ENCODE results near the gene CARMIL1. TPM values are rescaled to one million over a fixed set of nuclear protein-coding genes. Genes with fewer than 3 reads are reported as not detected.

The CARMIL1 gene
- total RNA-seq, 1 experiment from 2014 or later = 23.6 TPM

DNA sequence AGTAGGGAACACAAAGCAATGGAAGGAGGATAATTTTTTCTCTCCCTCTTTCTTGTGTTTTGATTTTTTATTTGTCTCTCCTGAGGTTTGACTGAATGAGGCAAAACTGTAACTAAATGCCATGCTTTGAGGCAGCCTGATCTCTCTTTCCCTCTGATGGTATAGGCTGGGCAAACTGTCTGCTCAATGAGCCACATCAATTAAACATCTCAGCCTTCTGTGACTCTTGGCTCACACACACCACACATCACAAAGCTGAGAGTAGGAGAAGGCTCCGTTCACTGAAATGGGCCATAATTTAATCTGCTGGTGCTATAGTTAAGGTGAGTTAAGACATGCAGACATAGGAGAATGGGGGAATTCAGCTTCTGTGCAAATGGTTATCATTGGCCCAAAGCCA is 344.7 kb downstream of the CARMIL1 start:
- Histone ChIP-seq H4K91ac (ENCODE audit: insufficient read length, low read depth, low read length) (no peak overlapping the region), H2BK120ac (ENCODE audit: low read depth, low read length, poor library complexity, severe bottlenecking) (no peak overlapping the region), H3K4ac (ENCODE audit: low read depth, low read length) (no peak overlapping the region), H3K56ac (ENCODE audit: insufficient read length, low read depth, low read length) (no peak overlapping the region), H3T11ph (ENCODE audit: low read length) (no peak overlapping the region), H2BK5ac (ENCODE audit: insufficient read length, low read length) (no peak overlapping the region), H3K14ac (ENCODE audit: insufficient read depth, low read length) (no peak overlapping the region), H4K8ac (replicated peaks; ENCODE audit: insufficient read length, low read depth, low read length) (no peak overlapping the region), H3K79me1 (ENCODE audit: insufficient read depth, low read depth, low read length, poor library complexity, severe bottlenecking) (no peaks in the 10 kb centered on the region), H3K9me3 (ENCODE audit: control insufficient read depth, low read depth, low read length) (no peaks in the 10 kb centered on the region), H4K5ac (ENCODE audit: insufficient read length, low read depth, low read length) (no peak overlapping the region), H2AK5ac (ENCODE audit: insufficient read length, low read length) (no peak overlapping the region), H2BK15ac (ENCODE audit: low read depth, low read length) (no peak overlapping the region), H2BK12ac (ENCODE audit: insufficient read length, low read depth, low read length) (no peak overlapping the region), H3K4me1 (ENCODE audit: insufficient read depth, low read length) (peaks cover 3% of the 10 kb centered on the region; the same call in 1 of the 2 replicates), H2BK20ac (ENCODE audit: low read depth, low read length, poor library complexity, severe bottlenecking) (no peak overlapping the region), H3K23ac (ENCODE audit: insufficient read length, low read depth, low read length) (no peak overlapping the region), H2AFZ (ENCODE audit: low read length) (no peak overlapping the region), H3K27ac (ENCODE audit: insufficient read length, low read depth, low read length) (no peak overlapping the region), H3K9ac (ENCODE audit: extremely low read depth, insufficient read length, low read length) (no peak overlapping the region), H3K27me3 (ENCODE audit: insufficient read depth, low read length) (no peaks in the 10 kb centered on the region; the same call in 1 of the 2 replicates), H3K18ac (ENCODE audit: insufficient read length, low read depth, low read length) (no peak overlapping the region), H3K23me2 (ENCODE audit: insufficient read length, low read depth, low read length, poor library complexity, severe bottlenecking) (no peaks in the 10 kb centered on the region), H3K4me2 (ENCODE audit: insufficient read depth, insufficient read length, low read length) (no peak overlapping the region), H3K79me2 (ENCODE audit: insufficient read depth, low read length) (no peaks in the 10 kb centered on the region), H4K20me1 (ENCODE audit: control insufficient read depth, insufficient read depth, insufficient read length) (no peaks in the 10 kb centered on the region)
- H3K9me3 Mint-ChIP-seq = no peaks in the 10 kb centered on the region
- TF ChIP-seq, protein P1, sequence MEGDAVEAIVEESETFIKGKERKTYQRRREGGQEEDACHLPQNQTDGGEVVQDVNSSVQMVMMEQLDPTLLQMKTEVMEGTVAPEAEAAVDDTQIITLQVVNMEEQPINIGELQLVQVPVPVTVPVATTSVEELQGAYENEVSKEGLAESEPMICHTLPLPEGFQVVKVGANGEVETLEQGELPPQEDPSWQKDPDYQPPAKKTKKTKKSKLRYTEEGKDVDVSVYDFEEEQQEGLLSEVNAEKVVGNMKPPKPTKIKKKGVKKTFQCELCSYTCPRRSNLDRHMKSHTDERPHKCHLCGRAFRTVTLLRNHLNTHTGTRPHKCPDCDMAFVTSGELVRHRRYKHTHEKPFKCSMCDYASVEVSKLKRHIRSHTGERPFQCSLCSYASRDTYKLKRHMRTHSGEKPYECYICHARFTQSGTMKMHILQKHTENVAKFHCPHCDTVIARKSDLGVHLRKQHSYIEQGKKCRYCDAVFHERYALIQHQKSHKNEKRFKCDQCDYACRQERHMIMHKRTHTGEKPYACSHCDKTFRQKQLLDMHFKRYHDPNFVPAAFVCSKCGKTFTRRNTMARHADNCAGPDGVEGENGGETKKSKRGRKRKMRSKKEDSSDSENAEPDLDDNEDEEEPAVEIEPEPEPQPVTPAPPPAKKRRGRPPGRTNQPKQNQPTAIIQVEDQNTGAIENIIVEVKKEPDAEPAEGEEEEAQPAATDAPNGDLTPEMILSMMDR (conservative IDR thresholded peaks at IDR 0.05) = no peak
- no peak for DNase-seq
- H3K4me3 Mint-ChIP-seq = no peak overlapping the region
- peaks cover 28 to 31% of the 10 kb centered on the region in 2 experiments for H3K4me1 Mint-ChIP-seq
- H3K36me3 Mint-ChIP-seq (ENCODE audit: insufficient read depth in 1 of 3, low read depth in 3 of 3) = peaks cover 0 to 2% (median 0%) of the 10 kb centered on the region in 3 experiments; a peak in 3 of 7 replicates
- no peak overlapping the region for H3K27ac Mint-ChIP-seq
- no CpG with 5 or more reads among the region's 1 CpG for WGBS (ENCODE audit: extremely low coverage, insufficient read length, low lambda C conversion rate)
- H3K27me3 Mint-ChIP-seq (ENCODE audit: low read depth) = no peaks in the 10 kb centered on the region

Measured in H9 (cell line).